GM23338 (cell line): ENCODE results near the gene CCL23. TPM values are rescaled to one million over a fixed set of nuclear protein-coding genes. Genes with fewer than 3 reads are reported as not detected.

ENCODE experiments used
- ATAC-seq: fragments of 200-7000 bp; cut with Tn5 transposase; 3 replicates; pipeline ENCODE4 v1.9.1; 2020
- DNase-seq: peaks from one replicate; pipeline ENCODE4 v3.0.0-alpha.2; 2015; ENCODE audit warnings: low spot score
- H2AFZ ChIP-seq: fragments of 200-600 bp; sonication (generic); 2 replicates; pipeline ENCODE4 v1.8.0; 2016; ENCODE audit warnings: antibody characterized with exemption, mild to moderate bottlenecking, moderate library complexity
- H3F3A ChIP-seq: fragments of 200-600 bp; sonication (generic); replicated peaks from 2 replicates; pipeline ENCODE4 v1.8.0; 2017; ENCODE audit warnings: antibody characterized with exemption, mixed run types, low read depth
- H3K27ac ChIP-seq: fragments of 200-600 bp; sonication (generic); 2 replicates; pipeline ENCODE4 v1.6.1; 2016; ENCODE audit warnings: low read depth
- H3K27me3 ChIP-seq: fragments of 200-600 bp; sonication (generic); 2 replicates; pipeline ENCODE4 v1.8.0; 2016; ENCODE audit warnings: mild to moderate bottlenecking, mixed run types, moderate library complexity; ENCODE audit not compliant: insufficient read depth
- H3K36me3 ChIP-seq: fragments of 200-600 bp; sonication (generic); 2 replicates; pipeline ENCODE4 v1.8.0; 2016; ENCODE audit warnings: mild to moderate bottlenecking; ENCODE audit not compliant: insufficient read depth
- H3K4me1 ChIP-seq: fragments of 200-600 bp; sonication (generic); 2 replicates; pipeline ENCODE4 v1.8.0; 2016; ENCODE audit warnings: mild to moderate bottlenecking, moderate library complexity; ENCODE audit not compliant: insufficient read depth
- H3K4me2 ChIP-seq: fragments of 200-600 bp; sonication (generic); 2 replicates; pipeline ENCODE4 v1.7.1; 2017; ENCODE audit warnings: mixed run types
- H3K4me3 ChIP-seq: fragments of 200-600 bp; sonication (generic); 2 replicates; pipeline ENCODE4 v1.6.1; 2016; ENCODE audit warnings: mixed run types
- H3K79me2 ChIP-seq: fragments of 200-600 bp; sonication (generic); replicated peaks from 2 replicates; pipeline ENCODE4 v1.8.0; 2017; ENCODE audit warnings: mild to moderate bottlenecking; ENCODE audit not compliant: insufficient read depth
- H3K9me2 ChIP-seq: fragments of 200-600 bp; sonication (generic); 2 replicates; pipeline ENCODE4 v1.8.0; 2017; ENCODE audit not compliant: insufficient read depth
- H4K20me1 ChIP-seq: fragments of 200-600 bp; sonication (generic); replicated peaks from 2 replicates; pipeline ENCODE4 v1.8.0; 2017; ENCODE audit warnings: mild to moderate bottlenecking; ENCODE audit not compliant: insufficient read depth
- H3K27ac Mint-ChIP-seq: 2 replicates; pipeline ENCODE4 v1.8.0; 2020; ENCODE audit warnings: inconsistent platforms, mild to moderate bottlenecking, moderate library complexity, mixed read lengths
- H3K27me3 Mint-ChIP-seq: 3 replicates; pipeline ENCODE4 v1.8.0; 2022; ENCODE audit warnings: low read depth, mild to moderate bottlenecking, moderate library complexity, mixed read lengths, inconsistent platforms; ENCODE audit not compliant: insufficient read depth, poor library complexity
- H3K36me3 Mint-ChIP-seq: 3 replicates; pipeline ENCODE4 v1.8.0; 2021; ENCODE audit warnings: low read depth, mild to moderate bottlenecking, inconsistent platforms, moderate library complexity, mixed read lengths
- H3K4me1 Mint-ChIP-seq: 3 replicates; pipeline ENCODE4 v1.8.0; 2020; ENCODE audit warnings: mild to moderate bottlenecking, inconsistent platforms, mixed read lengths
- H3K4me3 Mint-ChIP-seq: 3 replicates; pipeline ENCODE4 v1.8.0; 2021; ENCODE audit warnings: moderate library complexity, mild to moderate bottlenecking, inconsistent platforms, mixed read lengths
- H3K9me3 Mint-ChIP-seq: 3 replicates; pipeline ENCODE4 v1.8.0; 2020; ENCODE audit warnings: moderate library complexity, mild to moderate bottlenecking, inconsistent platforms, mixed read lengths
- CREB1 ChIP-seq: fragments of 250-450 bp; sonication (Bioruptor Pico); IDR thresholded peaks from 2 replicates; pipeline ENCODE4 v1.5.0; 2020; ENCODE audit warnings: low read depth, mild to moderate bottlenecking, moderate library complexity
- CTCF ChIP-seq, 2 experiments: fragments of 200-600 bp in 1 of 2; sonication (generic) in 1 of 2; conservative IDR thresholded peaks; 2 replicates each; pipeline versions ENCODE4 v1.5.1 to v1.6.1; 2016 to 2017; ENCODE audit warnings: antibody characterized with exemption in 2 of 2, low read depth in 2 of 2, mild to moderate bottlenecking in 2 of 2, moderate library complexity in 1 of 2
- ETS1 ChIP-seq: IDR thresholded peaks from 2 replicates; pipeline ENCODE4 v1.6.1; 2016; ENCODE audit warnings: antibody characterized with exemption
- EZH2 ChIP-seq: fragments of 200-600 bp; sonication (generic); IDR thresholded peaks from one replicate; pipeline ENCODE4 v1.8.0; 2017; ENCODE audit warnings: antibody characterized with exemption, mild to moderate bottlenecking, low read depth; ENCODE audit not compliant: unreplicated experiment
- JUNB ChIP-seq: IDR thresholded peaks from one replicate; pipeline ENCODE4 v1.6.1; 2016; ENCODE audit warnings: antibody characterized with exemption; ENCODE audit not compliant: unreplicated experiment
- POLR2AphosphoS5 ChIP-seq: IDR thresholded peaks from 2 replicates; pipeline ENCODE4 v1.6.1; 2016; ENCODE audit warnings: antibody characterized with exemption, low read depth
- REST ChIP-seq: IDR thresholded peaks from one replicate; pipeline ENCODE4 v1.6.1; 2018; ENCODE audit warnings: antibody characterized with exemption; ENCODE audit not compliant: unreplicated experiment
- STAT1 ChIP-seq: IDR thresholded peaks from one replicate; pipeline ENCODE4 v1.6.1; 2016; ENCODE audit warnings: antibody characterized with exemption; ENCODE audit not compliant: unreplicated experiment
- ZNF114 ChIP-seq: fragments of 250-450 bp; sonication (Bioruptor Pico); IDR thresholded peaks from 2 replicates; pipeline ENCODE4 v1.5.0; 2020; ENCODE audit warnings: mild to moderate bottlenecking, moderate library complexity
- ZNF462 ChIP-seq: fragments of 250-450 bp; sonication (Bioruptor Pico); IDR thresholded peaks from 2 replicates; pipeline ENCODE4 v1.5.0; 2020; ENCODE audit warnings: mild to moderate bottlenecking, moderate library complexity
- polyA plus RNA-seq: library from polyadenylated mRNA; unstranded; fragments of >200 nt; fragmentation: Nextera tagmentation; extraction: Ambion mirVana; gene quantifications from 2 replicates; pipeline ENCODE4 v1.2.1, GENCODE V29; 2016
- total RNA-seq: library from RNA; depleted of rRNA; stranded (reverse); fragments of >200 nt; shearing (Covaris generic); gene quantifications from 2 replicates; pipeline ENCODE4 v1.2.3, GENCODE V29; 2014

Gene CCL23
- total and polyA plus RNA-seq, 2 experiments from 2014 or later: not detected

- H3K36me3 ChIP-seq: no peaks in the 10 kb centered on the region
- no peaks in the 10 kb centered on the region for H3F3A ChIP-seq
- Mint-ChIP-seq H3K36me3 (no peaks in the 10 kb centered on the region), H3K4me3 (no peak overlapping the region), H3K9me3 (no peaks in the 10 kb centered on the region), H3K27ac (no peak overlapping the region), H3K27me3 (peaks cover 2% of the 10 kb centered on the region), H3K4me1 (peaks cover 3% of the 10 kb centered on the region; the same call in 1 of the 3 replicates)
- no peak overlapping the region for H3K27ac ChIP-seq
- 0 out of 2 replicates have a peak, but pooled peaks cover 4% of the 10 kb centered on the region for H3K9me2 ChIP-seq
- H3K4me3 ChIP-seq: no peak overlapping the region
- no peaks in the 10 kb centered on the region for H3K27me3 ChIP-seq
- no peaks in the 10 kb centered on the region for H3K79me2 ChIP-seq
- 0 out of 2 replicates have a peak, but pooled peaks cover 4% of the 10 kb centered on the region for H3K4me1 ChIP-seq
- no peaks in the 10 kb centered on the region for H4K20me1 ChIP-seq
- no peak for DNase-seq
- H2AFZ ChIP-seq: no peak overlapping the region
- ATAC-seq: no peak
- TF ChIP-seq POLR2AphosphoS5 (no peak), REST (no peak), ETS1 (no peak), CTCF (conservative IDR thresholded peaks at IDR 0.05; ENCODE audit: low read depth in 2 of 2) (no peak), JUNB (no peak), ZNF462 (CRISPR knock-in tag) (no peak), EZH2 (no peak), ZNF114 (CRISPR knock-in tag) (no peak), STAT1 (no peak), CREB1 (no peak)
- no peak overlapping the region for H3K4me2 ChIP-seq
Measured at GRCh38 chr17:35965272-35965671, 52.5 kb downstream of the CCL23 start.
